IMR-90 (cell line): ENCODE results near the gene ELAVL1.

Experiments
- CEBPB ChIP-seq: IDR thresholded peaks from 2 replicates; pipeline ENCODE4 v1.6.1; 2012; ENCODE audit warnings: low read depth, low read length, improper control_type of control experiment
- CHD1 ChIP-seq: IDR thresholded peaks from 2 replicates; pipeline ENCODE4 v1.6.1; 2012; ENCODE audit warnings: low read depth, low read length, improper control_type of control experiment
- FOS ChIP-seq: fragments of 150-350 bp; IDR thresholded peaks from 2 replicates; pipeline ENCODE4 v1.6.1; 2016; ENCODE audit warnings: low read depth, low read length
- MAZ ChIP-seq: IDR thresholded peaks from 2 replicates; pipeline ENCODE4 v1.6.1; 2012; ENCODE audit warnings: low read depth, mild to moderate bottlenecking, low read length, improper control_type of control experiment, moderate library complexity, borderline replicate concordance
- MXI1 ChIP-seq: IDR thresholded peaks from 2 replicates; pipeline ENCODE4 v1.6.1; 2012; ENCODE audit warnings: low read depth, mild to moderate bottlenecking, low read length, moderate library complexity, borderline replicate concordance
- POLR2A ChIP-seq: IDR thresholded peaks from 2 replicates; pipeline ENCODE4 v1.6.1; 2012; ENCODE audit warnings: mild to moderate bottlenecking, low read depth, low read length
- RFX5 ChIP-seq: IDR thresholded peaks from 2 replicates; pipeline ENCODE4 v1.8.0; 2012; ENCODE audit warnings: low read depth, mild to moderate bottlenecking, low read length, moderate library complexity
- SMC3 ChIP-seq: fragments of 150-350 bp; IDR thresholded peaks from 2 replicates; pipeline ENCODE4 v1.6.1; 2016; ENCODE audit warnings: low read depth, mild to moderate bottlenecking, antibody characterized with exemption, low read length, moderate library complexity
- TF ChIP-seq, protein P1 (sequence below): conservative IDR thresholded peaks from 2 replicates; pipeline ENCODE4 v1.5.1; 2012; ENCODE audit warnings: mild to moderate bottlenecking, low read depth, low read length, improper control_type of control experiment

DNA sequence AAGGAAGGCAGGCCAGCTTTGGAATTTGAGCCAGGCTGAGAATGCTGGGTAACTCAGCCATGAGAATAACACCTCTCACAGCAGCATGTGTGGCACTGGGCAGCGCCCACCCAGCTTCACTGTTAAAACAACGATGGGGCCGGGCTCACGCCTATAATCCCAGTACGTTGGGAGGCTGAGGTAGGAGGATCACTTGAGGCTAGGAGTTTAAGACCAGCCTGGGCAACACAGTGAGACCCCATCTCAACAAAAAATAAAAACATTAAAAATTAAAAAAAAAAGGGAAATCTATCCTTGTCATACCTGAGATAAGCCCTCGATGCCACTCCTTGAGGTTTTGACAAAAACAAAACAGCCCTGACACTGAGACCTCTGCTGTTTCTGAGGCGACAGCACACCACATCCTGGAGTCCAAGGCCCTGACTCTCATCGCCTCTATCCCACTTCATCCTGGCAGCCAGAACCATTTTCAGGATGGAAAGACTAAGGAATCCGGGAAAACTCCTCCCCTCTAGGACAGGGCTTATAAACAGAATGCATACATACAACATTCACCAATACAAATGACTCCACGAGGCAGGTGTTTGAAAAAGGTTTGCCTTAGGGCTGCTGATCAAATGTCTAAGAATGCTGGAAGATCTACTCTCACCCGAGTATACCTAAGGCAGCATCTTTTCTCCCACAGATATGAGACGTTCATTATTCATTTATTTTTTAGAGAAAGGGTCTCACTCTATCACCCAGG lies 39.3 kb downstream of the ELAVL1 start:
- TF ChIP-seq, protein P1, sequence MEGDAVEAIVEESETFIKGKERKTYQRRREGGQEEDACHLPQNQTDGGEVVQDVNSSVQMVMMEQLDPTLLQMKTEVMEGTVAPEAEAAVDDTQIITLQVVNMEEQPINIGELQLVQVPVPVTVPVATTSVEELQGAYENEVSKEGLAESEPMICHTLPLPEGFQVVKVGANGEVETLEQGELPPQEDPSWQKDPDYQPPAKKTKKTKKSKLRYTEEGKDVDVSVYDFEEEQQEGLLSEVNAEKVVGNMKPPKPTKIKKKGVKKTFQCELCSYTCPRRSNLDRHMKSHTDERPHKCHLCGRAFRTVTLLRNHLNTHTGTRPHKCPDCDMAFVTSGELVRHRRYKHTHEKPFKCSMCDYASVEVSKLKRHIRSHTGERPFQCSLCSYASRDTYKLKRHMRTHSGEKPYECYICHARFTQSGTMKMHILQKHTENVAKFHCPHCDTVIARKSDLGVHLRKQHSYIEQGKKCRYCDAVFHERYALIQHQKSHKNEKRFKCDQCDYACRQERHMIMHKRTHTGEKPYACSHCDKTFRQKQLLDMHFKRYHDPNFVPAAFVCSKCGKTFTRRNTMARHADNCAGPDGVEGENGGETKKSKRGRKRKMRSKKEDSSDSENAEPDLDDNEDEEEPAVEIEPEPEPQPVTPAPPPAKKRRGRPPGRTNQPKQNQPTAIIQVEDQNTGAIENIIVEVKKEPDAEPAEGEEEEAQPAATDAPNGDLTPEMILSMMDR, result no peak
- TF ChIP-seq POLR2A (no peak), CEBPB (no peak), SMC3 (no peak), CHD1 (no peak), MXI1 (no peak), FOS (no peak), RFX5 (no peak), MAZ (no peak)
